Stimulated activated CD4-positive, alpha-beta T cell treated with anti-CD3 and anti-CD28 coated beads, Interleukin-4, amount 100 ng/mL, for 48 hours (primary cell): ENCODE results near the gene PHRF1.

ENCODE experiments used
- DNase-seq, 2 donors: peaks; one replicate each; pipeline ENCODE4 v3.0.0-alpha.2; 2020; ENCODE audit warnings: low read depth in 2 of 2

Gene PHRF1, protein sequence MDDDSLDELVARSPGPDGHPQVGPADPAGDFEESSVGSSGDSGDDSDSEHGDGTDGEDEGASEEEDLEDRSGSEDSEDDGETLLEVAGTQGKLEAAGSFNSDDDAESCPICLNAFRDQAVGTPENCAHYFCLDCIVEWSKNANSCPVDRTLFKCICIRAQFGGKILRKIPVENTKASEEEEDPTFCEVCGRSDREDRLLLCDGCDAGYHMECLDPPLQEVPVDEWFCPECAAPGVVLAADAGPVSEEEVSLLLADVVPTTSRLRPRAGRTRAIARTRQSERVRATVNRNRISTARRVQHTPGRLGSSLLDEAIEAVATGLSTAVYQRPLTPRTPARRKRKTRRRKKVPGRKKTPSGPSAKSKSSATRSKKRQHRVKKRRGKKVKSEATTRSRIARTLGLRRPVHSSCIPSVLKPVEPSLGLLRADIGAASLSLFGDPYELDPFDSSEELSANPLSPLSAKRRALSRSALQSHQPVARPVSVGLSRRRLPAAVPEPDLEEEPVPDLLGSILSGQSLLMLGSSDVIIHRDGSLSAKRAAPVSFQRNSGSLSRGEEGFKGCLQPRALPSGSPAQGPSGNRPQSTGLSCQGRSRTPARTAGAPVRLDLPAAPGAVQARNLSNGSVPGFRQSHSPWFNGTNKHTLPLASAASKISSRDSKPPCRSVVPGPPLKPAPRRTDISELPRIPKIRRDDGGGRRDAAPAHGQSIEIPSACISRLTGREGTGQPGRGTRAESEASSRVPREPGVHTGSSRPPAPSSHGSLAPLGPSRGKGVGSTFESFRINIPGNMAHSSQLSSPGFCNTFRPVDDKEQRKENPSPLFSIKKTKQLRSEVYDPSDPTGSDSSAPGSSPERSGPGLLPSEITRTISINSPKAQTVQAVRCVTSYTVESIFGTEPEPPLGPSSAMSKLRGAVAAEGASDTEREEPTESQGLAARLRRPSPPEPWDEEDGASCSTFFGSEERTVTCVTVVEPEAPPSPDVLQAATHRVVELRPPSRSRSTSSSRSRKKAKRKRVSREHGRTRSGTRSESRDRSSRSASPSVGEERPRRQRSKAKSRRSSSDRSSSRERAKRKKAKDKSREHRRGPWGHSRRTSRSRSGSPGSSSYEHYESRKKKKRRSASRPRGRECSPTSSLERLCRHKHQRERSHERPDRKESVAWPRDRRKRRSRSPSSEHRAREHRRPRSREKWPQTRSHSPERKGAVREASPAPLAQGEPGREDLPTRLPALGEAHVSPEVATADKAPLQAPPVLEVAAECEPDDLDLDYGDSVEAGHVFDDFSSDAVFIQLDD (N-terminal part only)

DNA sequence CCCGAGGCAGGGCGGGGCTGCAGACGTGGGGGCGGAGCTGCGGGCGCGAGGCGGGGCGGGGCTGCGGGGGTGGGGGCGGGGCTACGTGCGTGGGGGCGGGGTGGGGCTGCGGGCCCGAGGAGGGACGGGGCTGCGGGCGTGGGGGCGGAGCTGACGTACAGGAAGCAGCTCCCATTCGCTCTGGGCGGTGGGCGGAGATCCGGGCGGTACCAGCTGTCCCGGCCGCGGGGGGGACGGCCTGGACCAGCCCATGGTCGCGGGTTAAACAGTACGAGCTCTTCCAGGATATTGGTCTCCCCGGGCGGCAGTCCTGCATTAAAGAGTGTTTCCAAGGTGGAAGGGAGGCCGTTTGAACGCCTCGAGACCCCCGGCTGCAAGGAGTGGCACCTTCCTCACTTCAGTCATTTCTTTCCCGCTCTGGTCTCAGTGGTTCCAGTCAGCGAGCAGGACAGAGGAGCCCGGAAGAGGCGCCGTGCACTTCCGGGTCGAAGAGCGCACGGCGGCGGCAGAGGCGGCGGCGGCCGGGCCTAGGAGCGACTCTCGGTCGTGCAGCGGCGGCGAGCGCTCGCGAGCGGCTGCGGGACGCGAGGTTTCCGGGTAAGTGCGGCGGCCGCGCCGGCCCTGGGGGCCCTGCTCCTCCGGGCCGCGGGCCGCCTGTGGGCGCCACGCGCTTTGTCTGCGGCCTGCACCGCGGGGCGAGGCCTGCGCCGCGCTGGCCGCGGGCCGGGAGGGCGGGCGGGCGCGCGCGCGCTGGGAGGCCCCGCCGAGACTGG, at the start of gene PHRF1:
Gene PHRF1, plus strand, starts transcription at position 475 of the 773 bp plus-strand sequence. CDS start 5,043 bp downstream, outside the sequence.
- DNase-seq = peak; percentile 94 to 95

DNA sequence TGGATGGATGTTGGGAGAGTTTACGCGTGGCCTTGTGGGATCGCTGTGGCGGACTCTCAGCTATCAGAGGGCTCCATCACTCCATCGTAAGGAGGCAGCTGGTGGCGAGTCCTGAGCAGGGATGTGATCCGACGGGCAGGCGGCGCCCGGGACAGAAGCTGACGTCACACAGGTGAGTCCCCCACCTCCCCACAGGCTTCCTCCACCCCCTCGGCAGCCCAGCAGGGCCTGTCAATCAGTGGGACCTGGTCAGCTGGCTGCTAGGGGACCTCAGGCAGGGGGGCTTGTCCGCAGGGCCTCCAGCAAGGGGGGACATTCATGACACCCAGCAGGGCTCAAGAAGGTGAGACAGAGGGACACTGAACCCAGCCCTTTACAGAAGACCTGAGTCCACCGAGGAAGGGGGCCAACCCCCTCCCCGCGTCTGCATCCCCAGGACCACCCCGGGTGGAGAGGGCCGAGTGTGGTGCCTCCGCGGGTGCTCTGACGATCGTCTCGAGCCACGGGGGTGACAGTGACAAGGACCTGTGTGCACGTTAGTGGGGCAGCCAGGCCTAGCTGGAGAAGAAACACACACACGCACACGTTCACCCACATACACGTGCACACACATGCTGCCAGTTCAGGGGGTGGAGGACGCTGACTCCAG, 48.0 kb upstream of the PHRF1 start:
- DNase-seq = no peak

DNA sequence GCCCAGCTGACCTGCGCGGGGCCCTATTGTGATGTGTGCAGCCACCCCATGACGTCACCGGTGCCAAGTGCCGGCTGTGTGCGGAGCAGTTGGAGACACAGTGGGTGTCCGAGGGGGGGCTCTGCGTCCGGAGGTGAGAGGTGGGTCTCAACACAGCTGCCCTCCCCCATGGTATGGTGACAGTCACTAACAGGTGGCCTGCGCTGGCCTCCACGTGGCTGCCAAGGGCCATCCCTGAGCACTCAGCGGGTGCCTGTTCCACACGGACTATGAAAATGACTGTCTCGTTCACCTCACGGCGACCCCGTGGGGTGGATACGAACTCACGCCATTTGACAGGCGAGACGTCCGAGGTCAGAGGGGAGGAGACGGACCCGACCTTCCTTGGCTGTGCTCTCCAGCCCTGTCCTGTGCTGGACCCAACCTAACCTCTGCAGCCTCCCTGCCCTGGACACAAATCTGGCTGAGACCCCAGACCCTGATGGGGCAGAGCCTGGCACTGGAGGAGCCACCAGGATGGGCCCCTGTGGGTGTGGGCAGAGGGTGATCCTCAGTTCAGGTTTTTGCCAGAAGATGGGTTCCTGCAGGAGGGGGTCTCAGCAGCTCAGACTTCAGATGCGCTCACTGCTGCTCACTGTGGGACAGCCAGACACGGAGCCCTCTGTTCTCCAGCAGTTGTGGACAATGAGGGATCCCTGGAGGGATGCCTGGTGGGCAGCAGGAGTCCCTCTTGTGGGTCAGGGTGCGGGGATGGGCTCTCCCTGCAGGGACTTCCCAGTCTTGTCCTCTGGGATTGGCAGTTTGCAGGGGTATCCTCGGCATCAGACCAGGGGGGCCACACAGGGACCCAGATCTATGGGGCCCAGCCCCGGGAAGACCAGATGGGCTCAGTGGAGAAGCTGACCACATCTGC, 47.2 kb upstream of the PHRF1 start:
- DNase-seq = no peak

DNA sequence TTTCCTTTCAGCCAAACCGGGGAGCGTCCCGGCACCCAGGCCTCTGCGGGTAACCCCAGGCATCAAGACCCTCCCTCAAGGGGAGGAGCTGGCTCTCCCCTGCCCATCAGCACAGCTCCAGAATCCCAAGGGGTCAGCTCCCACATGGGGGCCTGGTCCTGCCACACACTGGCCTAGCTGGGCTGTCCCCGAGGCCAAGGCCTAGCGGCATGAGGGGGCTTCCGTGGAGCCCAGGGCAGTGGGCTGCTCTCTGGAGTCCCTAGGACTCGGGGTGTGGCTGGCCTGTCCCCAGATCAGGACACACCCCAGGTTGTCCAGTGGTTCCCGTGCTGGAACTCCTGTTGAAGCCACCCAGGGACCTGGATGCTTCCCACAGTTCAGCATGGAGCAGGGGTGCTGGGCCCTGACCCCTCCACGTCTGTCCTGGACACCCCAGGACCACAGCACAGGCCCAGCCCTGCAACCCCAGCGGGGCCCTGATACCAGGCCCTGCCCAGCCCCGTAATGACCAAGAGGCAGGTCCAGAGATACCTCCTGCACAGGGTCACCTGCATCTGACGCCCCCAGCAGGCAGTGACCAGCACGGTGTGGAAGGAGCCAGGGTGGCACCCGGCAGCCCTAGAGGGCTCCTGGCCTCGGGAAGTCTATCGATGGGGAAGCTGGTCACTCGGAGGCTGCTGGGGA, 46.4 kb upstream of the PHRF1 start:
- no peak for DNase-seq

DNA sequence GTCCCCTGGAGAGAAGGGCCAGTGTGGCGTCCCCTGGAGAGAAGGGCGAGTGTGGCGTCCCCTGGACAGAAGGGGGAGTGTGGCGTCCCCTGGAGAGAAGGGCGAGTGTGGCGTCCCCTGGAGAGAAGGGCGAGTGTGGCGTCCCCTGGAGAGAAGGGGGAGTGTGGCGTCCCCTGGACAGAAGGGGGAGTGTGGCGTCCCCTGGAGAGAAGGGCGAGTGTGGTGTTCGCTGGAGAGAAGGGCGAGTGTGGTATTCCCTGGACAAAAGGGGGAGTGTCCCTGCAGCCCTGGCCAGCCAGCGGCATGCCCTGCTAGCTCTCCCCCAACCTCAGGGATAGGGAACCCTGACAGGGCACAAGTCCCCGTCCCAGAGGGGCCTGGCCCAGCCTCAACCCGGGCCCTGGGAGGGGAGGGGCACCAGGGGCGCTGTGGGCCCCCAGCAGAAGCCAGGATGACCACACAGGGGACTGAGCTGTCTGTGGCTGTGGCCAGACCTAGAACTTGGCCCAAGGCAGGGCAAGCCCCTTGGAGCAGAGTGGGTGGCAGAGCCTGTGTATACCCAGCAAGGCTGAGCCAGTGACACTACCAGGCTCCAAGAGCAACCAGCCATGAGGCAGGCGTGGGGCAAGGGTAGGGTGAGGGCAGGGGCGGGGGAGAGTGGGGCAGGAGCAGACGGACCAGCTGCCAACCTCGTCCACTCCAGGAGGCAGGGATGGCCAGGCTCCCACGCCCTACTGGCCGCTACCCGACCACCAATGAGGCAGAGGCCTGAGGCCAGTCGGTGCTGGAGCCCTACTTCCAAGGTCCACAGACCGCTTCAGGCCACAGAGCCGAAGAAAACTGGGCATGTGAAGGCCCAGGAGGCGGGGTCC, 45.1 kb upstream of the PHRF1 start:
- no peak for DNase-seq

DNA sequence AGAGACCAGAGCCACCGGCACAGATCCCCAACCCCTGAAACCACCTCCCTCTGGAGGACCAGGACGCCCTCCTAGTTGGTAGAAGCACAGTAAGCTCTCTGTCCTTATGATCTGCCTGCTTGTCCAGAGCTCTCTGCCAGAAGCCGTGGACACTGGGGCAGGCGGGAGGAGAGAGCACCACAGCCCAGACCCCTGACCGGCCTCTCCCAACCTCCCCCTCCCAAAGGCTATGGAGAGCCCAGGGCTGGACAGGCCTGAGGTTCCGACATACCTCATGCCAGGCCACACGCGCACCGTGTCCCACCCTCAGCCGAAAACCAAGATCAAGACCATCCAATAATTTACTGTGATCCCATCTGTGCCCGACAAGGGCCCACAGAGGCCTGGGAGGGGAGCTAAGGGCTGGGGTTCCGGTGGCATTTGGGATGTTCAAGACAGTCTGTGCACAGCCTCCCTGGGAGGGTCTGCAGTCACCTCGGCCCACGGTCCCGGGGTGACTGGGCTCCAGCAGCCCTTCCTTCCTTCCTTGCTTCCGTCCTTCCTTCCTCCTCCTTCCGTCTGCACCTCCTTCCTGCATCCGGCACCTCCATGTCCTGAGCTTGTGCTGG, 44.2 kb upstream of the PHRF1 start:
- DNase-seq = no peak

DNA sequence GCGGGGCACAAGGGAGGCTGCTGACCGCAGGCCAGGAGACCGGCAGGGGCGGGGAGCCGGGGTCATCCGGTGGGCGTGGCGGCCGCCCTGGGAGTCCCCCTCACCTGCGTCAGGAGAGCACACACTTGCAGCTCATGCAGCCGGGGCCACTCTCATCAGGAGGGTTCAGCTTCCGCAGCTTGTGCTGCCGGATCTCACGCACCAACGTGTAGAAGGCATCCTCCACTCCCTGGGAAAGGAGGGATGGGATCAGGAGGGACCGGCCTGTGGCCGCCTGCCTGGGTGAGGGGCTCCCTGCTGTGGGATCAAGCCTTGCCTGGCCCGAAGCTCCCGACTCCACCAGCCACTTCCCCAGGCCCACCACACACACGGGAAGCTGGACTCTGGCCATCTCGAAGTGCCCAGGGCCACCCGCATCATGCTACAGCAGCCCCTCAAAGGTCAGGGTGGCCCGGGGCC, 43.7 kb upstream of the PHRF1 start:
- DNase-seq = no peak

DNA sequence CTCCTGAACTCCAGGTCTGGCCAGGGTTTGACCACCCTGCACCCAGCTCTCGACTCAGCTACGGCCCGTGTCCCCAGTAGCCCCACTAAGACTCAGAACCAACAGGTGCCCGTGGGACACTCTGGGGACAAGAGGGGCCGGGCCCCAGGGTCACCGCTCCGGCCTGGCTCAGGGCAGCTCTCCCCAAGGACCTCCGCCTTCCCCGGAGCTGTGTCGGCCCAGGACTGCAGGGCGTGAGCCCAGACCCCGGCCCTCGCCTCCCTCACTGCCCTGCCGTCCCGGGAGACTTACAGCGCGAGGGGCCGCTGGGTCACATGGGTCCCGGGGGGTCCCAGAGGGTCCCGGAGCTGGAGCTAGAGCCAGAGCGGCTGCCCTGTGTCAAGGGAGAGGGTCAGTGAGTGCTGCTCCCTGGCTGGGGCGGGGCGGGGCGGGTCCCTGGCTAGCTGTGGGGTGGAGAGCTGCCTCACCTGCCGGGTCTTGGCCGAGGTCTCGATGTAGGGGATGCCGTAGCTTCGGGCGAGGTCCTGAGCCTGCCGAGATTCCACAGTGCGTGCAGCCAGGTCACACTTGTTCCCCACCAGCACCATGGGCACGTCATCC, 43.2 kb upstream of the PHRF1 start:
- no peak for DNase-seq

DNA sequence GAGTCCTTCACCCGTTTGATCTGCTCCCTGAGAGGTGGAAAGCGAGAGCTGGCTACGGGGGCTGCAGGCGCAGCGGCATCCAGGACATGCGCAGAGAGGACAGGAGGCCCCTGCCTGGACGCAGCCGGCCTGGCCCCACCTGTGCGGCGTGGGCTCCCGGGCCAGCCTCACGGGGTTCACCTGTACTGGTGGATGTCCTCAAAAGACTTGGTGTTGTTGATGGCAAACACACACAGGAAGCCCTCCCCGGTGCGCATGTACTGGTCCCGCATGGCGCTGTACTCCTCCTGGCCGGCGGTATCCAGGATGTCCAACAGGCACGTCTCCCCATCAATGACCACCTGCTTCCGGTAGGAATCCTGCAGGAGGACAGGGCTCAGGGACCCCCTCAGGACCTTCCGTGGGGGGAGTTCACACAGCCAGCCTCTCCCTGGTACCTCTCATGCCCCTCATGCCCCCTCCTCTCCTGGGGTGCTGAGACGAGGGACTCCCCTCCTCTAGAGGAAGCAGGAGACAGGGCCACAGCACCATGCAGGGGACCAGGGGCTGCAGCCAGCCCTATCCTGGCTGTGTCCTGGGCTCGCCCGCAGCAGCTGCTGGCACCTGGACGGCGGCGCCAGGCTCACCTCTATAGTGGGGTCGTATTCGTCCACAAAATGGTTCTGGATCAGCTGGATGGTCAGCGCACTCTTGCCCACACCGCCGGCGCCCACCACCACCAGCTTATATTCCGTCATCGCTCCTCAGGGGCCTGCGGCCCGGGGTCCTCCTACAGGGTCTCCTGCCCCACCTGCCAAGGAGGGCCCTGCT, 42.5 kb upstream of the PHRF1 start:
- no peak for DNase-seq

DNA sequence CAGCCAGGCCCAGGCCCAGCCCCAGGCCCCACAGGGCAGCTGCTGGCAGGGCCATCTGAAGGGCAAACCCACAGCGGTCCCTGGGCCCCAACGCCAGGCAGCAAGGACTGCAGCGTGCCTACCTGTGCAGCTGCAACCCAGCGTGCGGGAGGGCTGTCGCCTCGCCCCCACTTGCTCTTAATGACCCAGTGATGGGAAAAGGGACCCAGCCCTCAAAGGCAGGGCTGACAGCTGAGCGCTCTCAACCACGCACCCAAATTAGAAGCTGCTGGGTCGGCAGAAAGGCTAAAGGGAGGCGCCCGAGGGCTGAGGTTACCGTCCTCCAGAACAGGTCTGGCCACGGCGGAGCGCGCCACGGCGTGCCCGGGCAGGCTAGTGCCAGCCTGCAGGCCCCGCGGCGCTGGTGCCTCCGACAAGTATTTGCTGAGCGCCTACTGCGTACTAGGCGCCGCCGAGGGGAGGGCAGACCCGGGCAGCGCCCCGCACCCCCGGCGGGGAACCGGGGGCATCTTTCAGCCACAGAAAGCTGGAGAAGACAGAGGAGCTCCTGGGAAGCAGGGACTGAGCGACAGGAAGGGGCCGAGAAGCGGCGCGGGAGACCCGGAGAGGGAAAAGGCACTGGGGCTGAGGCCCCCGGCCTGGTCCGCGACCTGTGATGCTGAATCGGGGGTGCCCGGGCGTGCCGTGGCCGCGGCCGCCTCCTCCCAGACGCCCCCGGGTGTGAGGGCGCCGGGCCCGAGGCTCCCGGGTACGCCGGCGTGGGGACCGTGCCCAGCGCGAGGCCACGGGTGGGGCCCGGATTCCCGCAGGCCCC, 41.7 kb upstream of the PHRF1 start:
- DNase-seq = no peak

DNA sequence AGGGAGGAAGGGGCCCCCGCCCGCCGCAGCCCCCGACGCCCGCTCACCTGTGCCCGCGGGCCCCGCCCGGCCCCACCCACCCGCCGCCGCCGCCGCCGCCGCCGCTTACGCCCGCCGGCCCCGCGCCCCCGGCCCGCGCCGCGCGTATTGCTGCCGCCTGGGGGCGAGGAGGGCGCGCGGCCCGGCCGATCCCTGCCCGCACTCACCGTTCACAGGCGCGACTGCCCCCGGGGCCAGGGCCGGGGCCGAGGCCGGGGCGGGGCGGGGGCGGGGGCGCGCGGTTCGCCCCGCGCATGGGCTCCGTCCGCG, 41.1 kb upstream of the PHRF1 start:
- no peak for DNase-seq

DNA sequence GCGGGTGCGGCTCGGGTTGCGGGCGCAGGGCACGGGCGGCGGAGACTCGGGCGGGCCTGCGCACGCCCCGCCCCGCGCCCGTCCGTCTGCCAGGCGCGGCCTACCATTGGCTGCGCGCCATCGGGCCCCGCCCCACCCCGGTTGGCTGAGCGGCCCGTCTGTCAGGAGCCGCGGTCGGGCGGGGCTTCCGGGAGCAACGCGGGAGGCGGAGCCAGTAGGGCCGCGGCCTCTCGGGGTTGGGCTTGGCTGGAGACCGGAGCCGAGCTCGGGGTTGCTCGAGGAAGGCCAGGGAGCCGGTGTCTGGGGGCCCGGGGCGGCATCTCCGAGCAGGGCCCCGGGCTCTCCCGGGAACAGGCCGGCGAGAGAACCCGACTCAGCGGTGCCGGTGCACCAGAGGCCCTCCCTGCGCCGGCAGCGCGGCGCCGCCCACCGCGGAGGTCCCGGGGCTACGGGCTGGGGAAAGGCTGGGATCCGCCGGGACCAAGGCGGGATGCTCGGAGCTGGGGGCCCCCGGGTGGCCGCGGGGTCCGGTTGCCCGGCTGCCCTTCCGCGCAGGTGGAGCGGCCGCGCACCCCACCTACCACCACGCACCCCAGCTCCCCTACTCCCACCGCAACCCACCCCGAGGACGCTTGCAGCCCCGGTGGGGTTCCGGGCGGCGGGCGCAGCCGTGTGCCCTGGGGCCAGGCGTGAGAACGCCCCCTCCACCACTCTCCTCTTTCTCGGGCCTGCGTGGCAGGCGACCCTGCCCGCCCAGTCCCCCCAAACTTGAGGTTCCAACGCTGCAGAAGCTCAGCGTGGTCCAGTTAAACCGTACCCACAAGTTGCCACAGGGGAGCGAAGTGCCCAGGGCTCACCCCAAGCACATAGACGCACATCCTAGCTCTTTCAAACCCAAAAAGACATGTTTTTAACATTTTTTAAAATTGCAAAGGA, 40.5 kb upstream of the PHRF1 start, which contains the start of gene HRAS:
Gene HRAS, minus strand, starts transcription at position 58 of the 936 bp plus-strand sequence.
- DNase-seq = peak; percentile 94 to 95

DNA sequence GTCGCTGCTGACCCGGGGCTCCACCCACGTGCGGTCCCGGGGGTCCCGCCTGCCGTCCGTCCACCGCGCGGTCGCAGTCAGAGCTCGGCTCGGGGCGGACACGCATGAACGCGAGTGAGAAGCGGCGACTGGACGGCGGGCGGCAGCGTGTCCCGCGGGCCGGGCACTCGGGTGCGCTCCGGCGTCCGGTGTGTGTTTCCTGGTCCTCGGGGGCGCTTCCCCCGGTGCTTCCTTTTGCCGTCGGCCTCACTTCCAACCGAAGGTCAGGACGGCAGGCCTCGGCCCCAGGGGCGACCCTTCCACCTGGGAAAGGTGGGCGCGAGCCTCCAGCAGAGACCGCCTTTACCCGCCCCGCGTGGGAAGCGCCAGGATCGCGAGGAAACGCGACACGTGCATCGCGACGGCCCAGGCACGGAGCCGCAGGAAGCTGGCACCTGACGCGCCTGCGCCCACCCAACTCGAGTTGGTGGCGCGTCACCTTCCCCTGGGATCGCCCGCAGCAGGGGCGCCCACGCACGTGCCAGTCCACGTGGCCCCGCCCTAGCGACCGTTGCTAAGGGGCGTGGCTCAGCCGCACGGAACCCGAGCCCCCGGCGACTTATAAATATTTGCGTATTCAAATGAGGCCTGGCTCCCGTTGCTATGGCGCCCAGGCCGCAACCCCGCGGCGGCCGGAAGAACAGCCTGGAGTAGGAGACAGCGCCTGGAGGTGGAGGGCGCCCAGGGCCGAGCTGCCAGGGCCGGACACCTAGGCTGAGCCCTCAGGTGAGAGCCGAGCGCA, 39.2 kb upstream of the PHRF1 start, which contains the start of gene LRRC56:
Gene LRRC56, plus strand, starts transcription at position 687 of the 781 bp plus-strand sequence. CDS start 3,158 bp downstream, outside the sequence.
- peak; percentile 82 for DNase-seq
